ENCODE data around the gene NAALADL1. TPM values are rescaled to one million over a fixed set of nuclear protein-coding genes. Genes with fewer than 3 reads are reported as not detected.

NAALADL1 gene
- total RNA-seq, 1 experiment from 2014 or later: 0.23 TPM

DNA sequence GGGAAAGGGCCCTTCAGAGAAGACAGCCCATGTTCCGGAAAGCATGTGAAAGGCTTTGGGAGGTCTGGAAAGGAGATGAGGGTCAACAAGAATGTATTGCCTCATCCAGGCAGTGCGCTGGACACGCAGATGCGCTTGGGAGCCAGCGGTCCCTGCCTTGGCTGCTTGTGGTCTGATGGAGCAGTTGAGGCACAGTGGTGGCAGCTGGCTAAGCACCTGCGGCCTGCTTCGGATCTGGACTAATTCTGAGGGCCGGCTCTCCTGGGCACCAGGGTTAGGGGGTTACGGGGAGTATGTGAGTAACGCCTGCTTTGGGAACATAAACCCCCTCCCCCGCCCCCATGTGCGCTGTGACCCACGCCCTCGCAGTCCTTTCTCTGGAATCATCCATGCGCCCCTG is 48.7 kb upstream of the NAALADL1 start:
- Histone ChIP-seq H3K27me3 (ENCODE audit: control insufficient read depth, insufficient read depth, low read length) (no peaks in the 10 kb centered on the region), H3K27ac (ENCODE audit: low read length) (no peak overlapping the region), H3K9me3 (ENCODE audit: control insufficient read depth, insufficient read depth, low read depth, low read length) (no peaks in the 10 kb centered on the region), H3K36me3 (ENCODE audit: control insufficient read depth, insufficient read depth, low read length) (no peaks in the 10 kb centered on the region), H3K4me3 (ENCODE audit: low read depth in 2 of 2, low read length in 2 of 2) (no peak overlapping the region), H3K4me1 (ENCODE audit: control insufficient read depth, insufficient read depth, low read length) (peaks cover 19% of the 10 kb centered on the region)
- CTCF ChIA-PET: no interaction called here
- POLR2A ChIA-PET: no interaction called here
- in situ Hi-C loops (cut with HindIII; ENCODE audit: low pct_unique_long_range_greater_than_20kb, low sequenced_read_pairs) (no loop called here), intact Hi-C loops (cut with micrococcal nuclease; ENCODE audit: unreplicated experiment) (no loop called here)
- no peak for ATAC-seq
- no peak for DNase-seq (ENCODE audit: low read depth, low spot score)
- BruUV-seq (replicated peaks): no TSS peak
- TF ChIP-seq REST (IDR thresholded peaks at IDR 0.05; ENCODE audit: insufficient read depth in 1 of 2, low read depth in 2 of 2, low read length in 1 of 2): no peak
- no peak for TF ChIP-seq POLR2AphosphoS5 (IDR thresholded peaks at IDR 0.05; ENCODE audit: low read depth, low read length)
- TF ChIP-seq SIN3A (IDR thresholded peaks at IDR 0.05; ENCODE audit: borderline replicate concordance, insufficient read depth, low read depth, low read length): no peak
- no peak for TF ChIP-seq TCF7L2 (IDR thresholded peaks at IDR 0.05; ENCODE audit: low read depth, low read length)
- TF ChIP-seq CTCF (IDR thresholded peaks at IDR 0.05): no peak

DNA sequence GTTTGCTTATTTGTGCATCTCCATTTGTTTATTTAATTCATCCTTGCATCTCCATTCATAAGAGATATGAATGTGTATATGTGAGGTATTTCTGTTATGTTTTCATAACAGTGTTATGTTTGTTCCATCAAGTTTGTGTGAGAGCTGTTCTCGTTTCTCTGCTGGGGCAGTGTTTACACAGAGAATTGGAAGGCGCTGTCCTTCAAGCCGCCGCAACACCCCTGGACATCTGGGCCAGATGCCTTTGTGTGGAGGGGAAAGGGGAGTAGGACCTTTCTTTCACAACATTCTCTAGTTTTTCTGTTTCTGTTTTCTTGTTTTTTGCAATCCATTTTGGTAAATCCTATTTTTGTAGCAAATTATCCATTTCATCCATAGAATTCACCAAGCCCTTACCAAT is 46.3 kb upstream of the NAALADL1 start:
- Histone ChIP-seq H3K4me3 (ENCODE audit: low read depth in 2 of 2, low read length in 2 of 2) (no peak overlapping the region), H3K27me3 (ENCODE audit: control insufficient read depth, insufficient read depth, low read length) (no peaks in the 10 kb centered on the region), H3K36me3 (ENCODE audit: control insufficient read depth, insufficient read depth, low read length) (no peaks in the 10 kb centered on the region), H3K9me3 (ENCODE audit: control insufficient read depth, insufficient read depth, low read depth, low read length) (no peaks in the 10 kb centered on the region), H3K4me1 (ENCODE audit: control insufficient read depth, insufficient read depth, low read length) (peaks cover 14% of the 10 kb centered on the region), H3K27ac (ENCODE audit: low read length) (no peak overlapping the region)
- DNase-seq (ENCODE audit: low read depth, low spot score) (no peak), ATAC-seq (no peak)
- CTCF ChIA-PET: no interaction called here
- intact Hi-C loops (cut with micrococcal nuclease; ENCODE audit: unreplicated experiment): no loop called here
- in situ Hi-C loops (cut with HindIII; ENCODE audit: low pct_unique_long_range_greater_than_20kb, low sequenced_read_pairs): no loop called here
- no TSS peak for BruUV-seq (replicated peaks)
- TF ChIP-seq TCF7L2 (IDR thresholded peaks at IDR 0.05; ENCODE audit: low read depth, low read length) (no peak), POLR2AphosphoS5 (IDR thresholded peaks at IDR 0.05; ENCODE audit: low read depth, low read length) (no peak), SIN3A (IDR thresholded peaks at IDR 0.05; ENCODE audit: borderline replicate concordance, insufficient read depth, low read depth, low read length) (no peak), REST (IDR thresholded peaks at IDR 0.05; ENCODE audit: insufficient read depth in 1 of 2, low read depth in 2 of 2, low read length in 1 of 2) (no peak), CTCF (IDR thresholded peaks at IDR 0.05) (no peak)
- POLR2A ChIA-PET: interaction anchor here (0.6 kb wide), 1 partner anchor 24 kb away, joined by 3 read pairs; no protein-coding TSS in a partner anchor
